Skin of body (tissue), 2 donors: ENCODE data around the gene SLC1A7. TPM values are rescaled to one million over a fixed set of nuclear protein-coding genes. Genes with fewer than 3 reads are reported as not detected.

ENCODE experiments used
- DNase-seq: peaks from one replicate; lab custom pipeline; 2025; lab: John Stamatoyannopoulos, UW
- total RNA-seq: library from RNA; depleted of rRNA; stranded (reverse); fragments of >200 nt; gene quantifications from one replicate; pipeline ENCODE4 v1.2.3, GENCODE V29; 2014

SLC1A7 gene
- total RNA-seq, 1 donor from 2014 or later: not detected

- DNase-seq: no peak
These were observed 26.1 kb downstream of the SLC1A7 start for GRCh38 chr1:53116307-53116810.

- peak; percentile 20 for DNase-seq
These were observed 26.8 kb downstream of the SLC1A7 start for GRCh38 chr1:53115403-53116306.

- DNase-seq: no peak
These were observed 27.6 kb downstream of the SLC1A7 start for GRCh38 chr1:53114581-53115400.

- no peak for DNase-seq
These were observed 28.3 kb downstream of the SLC1A7 start for GRCh38 chr1:53114090-53114489.

GRCh38 chr1:53112861-53113260, 29.6 kb downstream of the SLC1A7 start:
- no peak for DNase-seq

- no peak for DNase-seq
These were observed 30.1 kb downstream of the SLC1A7 start for GRCh38 chr1:53112271-53112774.

- DNase-seq: no peak
These were observed 30.7 kb downstream of the SLC1A7 start for GRCh38 chr1:53111693-53112092.

- no peak for DNase-seq
These were observed 31.3 kb downstream of the SLC1A7 start for GRCh38 chr1:53111073-53111556.

- DNase-seq: peak; percentile 18
These were observed 31.9 kb downstream of the SLC1A7 start for GRCh38 chr1:53110370-53111072.

GRCh38 chr1:53108646-53109580, 33.5 kb downstream of the SLC1A7 start:
- DNase-seq: no peak

- no peak for DNase-seq
These were observed 34.7 kb downstream of the SLC1A7 start for GRCh38 chr1:53107570-53108322.

GRCh38 chr1:53107090-53107489, 35.3 kb downstream of the SLC1A7 start:
- DNase-seq: no peak

GRCh38 chr1:53104289-53104913, 38.0 kb downstream of the SLC1A7 start:
- no peak for DNase-seq

- no peak for DNase-seq
These were observed 47.9 kb downstream of the SLC1A7 start for GRCh38 chr1:53094533-53094919.

- DNase-seq: no peak
These were observed 48.5 kb downstream of the SLC1A7 start for GRCh38 chr1:53093778-53094532.

- no peak for DNase-seq
These were observed 49.0 kb downstream of the SLC1A7 start for GRCh38 chr1:53093451-53093754.

- no peak for DNase-seq
These were observed 49.6 kb downstream of the SLC1A7 start for GRCh38 chr1:53092659-53093450.
